Muscle layer of duodenum (tissue), 2 donors: ENCODE measurements around the gene RASA3.

Experiments used
- H3K27ac ChIP-seq: one replicate; pipeline ENCODE4 v1.7.0; 2013; ENCODE audit warnings: mild to moderate bottlenecking, low read length
- H3K27me3 ChIP-seq: one replicate; pipeline ENCODE4 v1.7.0; 2013; ENCODE audit warnings: low read depth, mild to moderate bottlenecking, control low read depth, low read length
- H3K36me3 ChIP-seq, 2 donors: one replicate each; pipeline ENCODE4 v1.7.0; 2013; ENCODE audit warnings: low read length in 2 of 2, control low read depth in 1 of 2, mild to moderate bottlenecking in 1 of 2; ENCODE audit not compliant: insufficient read depth in 2 of 2, control insufficient read depth in 1 of 2
- H3K4me1 ChIP-seq, 2 donors: one replicate each; pipeline ENCODE4 v1.7.0; 2013; ENCODE audit warnings: low read length in 2 of 2, mild to moderate bottlenecking in 2 of 2, control low read depth in 1 of 2, moderate library complexity in 1 of 2; ENCODE audit not compliant: insufficient read depth in 2 of 2, control insufficient read depth in 1 of 2
- H3K4me3 ChIP-seq, 2 donors: one replicate each; pipeline ENCODE4 v1.7.0; 2013; ENCODE audit warnings: low read length in 2 of 2, low read depth in 1 of 2, mild to moderate bottlenecking in 1 of 2
- H3K9me3 ChIP-seq, 2 donors: one replicate each; pipeline ENCODE4 v1.7.0; 2013; ENCODE audit warnings: low read length in 2 of 2, control low read depth in 1 of 2, mild to moderate bottlenecking in 1 of 2; ENCODE audit not compliant: control insufficient read depth in 1 of 2
- donor health status: healthy.

The RASA3 gene

GRCh38 chr13:113964251-113964995, 168.0 kb downstream of the RASA3 start:
- no peak overlapping the region for H3K4me3 ChIP-seq
- H3K4me1 ChIP-seq: no peaks in the 10 kb centered on the region
- no peaks in the 10 kb centered on the region for H3K36me3 ChIP-seq
- no peaks in the 10 kb centered on the region for H3K27me3 ChIP-seq
- H3K27ac ChIP-seq: no peak overlapping the region
- no peaks in the 10 kb centered on the region for H3K9me3 ChIP-seq

- Histone ChIP-seq H3K4me1 (no peaks in the 10 kb centered on the region), H3K27ac (no peak overlapping the region), H3K36me3 (no peaks in the 10 kb centered on the region), H3K9me3 (no peaks in the 10 kb centered on the region), H3K4me3 (no peak overlapping the region), H3K27me3 (no peaks in the 10 kb centered on the region)
Observed at GRCh38 chr13:113963376-113963775, 169.0 kb downstream of the RASA3 start.

- Histone ChIP-seq H3K27ac (no peak overlapping the region), H3K4me1 (no peaks in the 10 kb centered on the region), H3K9me3 (no peaks in the 10 kb centered on the region), H3K27me3 (no peaks in the 10 kb centered on the region), H3K4me3 (no peak overlapping the region), H3K36me3 (no peaks in the 10 kb centered on the region)
Observed at GRCh38 chr13:113962975-113963374, 169.4 kb downstream of the RASA3 start.

GRCh38 chr13:113962386-113962785, 170.0 kb downstream of the RASA3 start:
- Histone ChIP-seq H3K4me1 (no peaks in the 10 kb centered on the region), H3K4me3 (no peak overlapping the region), H3K27ac (no peak overlapping the region), H3K9me3 (no peaks in the 10 kb centered on the region), H3K36me3 (no peaks in the 10 kb centered on the region), H3K27me3 (no peaks in the 10 kb centered on the region)

GRCh38 chr13:113960276-113960948, 172.0 kb downstream of the RASA3 start:
- Histone ChIP-seq H3K27me3 (no peaks in the 10 kb centered on the region), H3K4me1 (no peaks in the 10 kb centered on the region), H3K9me3 (peaks cover 0 to 3% of the 10 kb centered on the region in 2 donors), H3K36me3 (no peaks in the 10 kb centered on the region), H3K4me3 (no peak overlapping the region), H3K27ac (no peak overlapping the region)

- Histone ChIP-seq H3K27ac (no peak overlapping the region), H3K9me3 (peaks cover 0 to 3% of the 10 kb centered on the region in 2 donors), H3K4me1 (no peaks in the 10 kb centered on the region), H3K36me3 (no peaks in the 10 kb centered on the region), H3K4me3 (no peak overlapping the region), H3K27me3 (no peaks in the 10 kb centered on the region)
Observed at GRCh38 chr13:113959198-113959597, 173.2 kb downstream of the RASA3 start.

- Histone ChIP-seq H3K27me3 (no peaks in the 10 kb centered on the region), H3K4me1 (no peaks in the 10 kb centered on the region), H3K27ac (no peak overlapping the region), H3K9me3 (peaks cover 0 to 3% of the 10 kb centered on the region in 2 donors), H3K36me3 (no peaks in the 10 kb centered on the region), H3K4me3 (no peak overlapping the region)
Observed at GRCh38 chr13:113958373-113958772, 174.1 kb downstream of the RASA3 start.

GRCh38 chr13:113956571-113956970, 175.9 kb downstream of the RASA3 start:
- peaks cover 0 to 3% of the 10 kb centered on the region in 2 donors for H3K4me1 ChIP-seq
- no peaks in the 10 kb centered on the region for H3K27me3 ChIP-seq
- no peak overlapping the region for H3K4me3 ChIP-seq

GRCh38 chr13:113955691-113956090, 176.7 kb downstream of the RASA3 start:
- no peaks in the 10 kb centered on the region for H3K27me3 ChIP-seq

More at GRCh38 chr13:113956571-113956970, 175.9 kb downstream of the RASA3 start:
- Histone ChIP-seq H3K36me3 (no peaks in the 10 kb centered on the region), H3K27ac (no peak overlapping the region), H3K9me3 (peaks cover 0 to 3% of the 10 kb centered on the region in 2 donors)

GRCh38 chr13:113955235-113955634, 177.2 kb downstream of the RASA3 start:
- H3K27ac ChIP-seq: no peak overlapping the region
- H3K27me3 ChIP-seq: no peaks in the 10 kb centered on the region
- no peak overlapping the region for H3K4me3 ChIP-seq
- H3K9me3 ChIP-seq: peaks cover 0 to 3% of the 10 kb centered on the region in 2 donors
- H3K4me1 ChIP-seq: peaks cover 0 to 7% of the 10 kb centered on the region in 2 donors
- no peaks in the 10 kb centered on the region for H3K36me3 ChIP-seq

More at GRCh38 chr13:113955691-113956090, 176.7 kb downstream of the RASA3 start:
- Histone ChIP-seq H3K36me3 (no peaks in the 10 kb centered on the region), H3K27ac (no peak overlapping the region), H3K4me3 (no peak overlapping the region), H3K4me1 (peaks cover 0 to 7% of the 10 kb centered on the region in 2 donors), H3K9me3 (peaks cover 0 to 3% of the 10 kb centered on the region in 2 donors)

GRCh38 chr13:113954046-113954835, 178.2 kb downstream of the RASA3 start:
- H3K4me1 ChIP-seq: peaks cover 0 to 7% of the 10 kb centered on the region in 2 donors
- H3K4me3 ChIP-seq: no peak overlapping the region
- H3K27me3 ChIP-seq: no peaks in the 10 kb centered on the region
- peaks cover 0 to 3% of the 10 kb centered on the region in 2 donors for H3K9me3 ChIP-seq
- H3K36me3 ChIP-seq: no peaks in the 10 kb centered on the region
- H3K27ac ChIP-seq: no peak overlapping the region
